ENCODE data around the gene DENND11. TPM values are rescaled to one million over a fixed set of nuclear protein-coding genes. Genes with fewer than 3 reads are reported as not detected.
A peak's percentile ranks its signal among the peaks of the same experiment; 100 is the strongest.

Gene DENND11
- polyA plus RNA-seq, 1 donor from 2014 or later = 8.9 TPM

- H3K4me1 Mint-ChIP-seq = peaks cover 4 to 10% (median 6%) of the 10 kb centered on the region in 3 donors
- peak overlapping the region; percentile 4 to 60 (median 45) for H3K27ac Mint-ChIP-seq
- no peaks in the 10 kb centered on the region for H3K36me3 Mint-ChIP-seq
- no peaks in the 10 kb centered on the region for H3K9me3 Mint-ChIP-seq
- H3K4me3 Mint-ChIP-seq = no peak overlapping the region
- H3K27me3 Mint-ChIP-seq = no peaks in the 10 kb centered on the region
These were observed 47.4 kb downstream of the DENND11 start for GRCh38 chr7:141654551-141654950.

- Mint-ChIP-seq H3K4me1 (peaks cover 12 to 19% (median 16%) of the 10 kb centered on the region in 3 donors), H3K27ac (peak overlapping the region in 2 of 3 donors; percentile 67 to 80), H3K4me3 (no peak overlapping the region), H3K27me3 (no peaks in the 10 kb centered on the region), H3K9me3 (no peaks in the 10 kb centered on the region), H3K36me3 (no peaks in the 10 kb centered on the region)
These were observed 49.3 kb downstream of the DENND11 start for GRCh38 chr7:141652691-141653090.

Other genes with a start within 250 kb of the DENND11 start
- gene AGK, start 150.8 kb downstream of the DENND11 start, polyA plus RNA-seq = 23.1 TPM
- gene WEE2, start 6.2 kb upstream of the DENND11 start, polyA plus RNA-seq = not detected
- gene SSBP1, start 36.2 kb upstream of the DENND11 start, polyA plus RNA-seq = 245 TPM
- not detected for gene TAS2R3, start 61.9 kb upstream of the DENND11 start, polyA plus RNA-seq
- gene TAS2R4, start 74.5 kb upstream of the DENND11 start, polyA plus RNA-seq = not detected
- gene TAS2R5, start 88.1 kb upstream of the DENND11 start, polyA plus RNA-seq = 0.33 TPM
- not detected for gene PRSS37, start 139.3 kb upstream of the DENND11 start, polyA plus RNA-seq
- gene OR9A4, start 214.2 kb upstream of the DENND11 start, polyA plus RNA-seq = not detected
- gene CLEC5A, start 244.8 kb upstream of the DENND11 start, polyA plus RNA-seq = not detected

All from IgD-negative memory B cell (primary cell).